Heart right ventricle (tissue), 16 donors: ENCODE data around the gene TTLL1. TPM values are rescaled to one million over a fixed set of nuclear protein-coding genes. Genes with fewer than 3 reads are reported as not detected.
"Not testable (repeated sequence)": the region's sequence is repeated elsewhere in the genome, so short reads cannot be mapped to it uniquely, and the experiment has no call there.

ENCODE experiments used
- ATAC-seq, 8 donors: fragments of 200-7000 bp; cut with Tn5 transposase; one replicate each; pipeline ENCODE4 v1.9.1; 2020; ENCODE audit warnings: mild to moderate bottlenecking in 8 of 8, moderate library complexity in 8 of 8, moderate number of reproducible peaks in 1 of 8
- DNase-seq, 2 donors: peaks; one replicate each; pipeline ENCODE4 v3.0.0-alpha.2; 2020
- H3K27ac ChIP-seq, 10 donors: fragments of 200-600 bp; sonication (generic) in 2 of 10; one replicate each; pipeline versions ENCODE4 v1.5.0 to v1.8.0; 2020 to 2022; ENCODE audit warnings: mild to moderate bottlenecking in 3 of 10
- H3K27me3 ChIP-seq, 7 donors: fragments of 200-600 bp; one replicate each; pipeline ENCODE4 v1.8.0; 2021 to 2022; ENCODE audit warnings: mild to moderate bottlenecking in 2 of 7
- H3K36me3 ChIP-seq, 9 donors: fragments of 200-600 bp; sonication (generic) in 1 of 9; one replicate each; pipeline versions ENCODE4 v1.5.0 to v1.8.0; 2020 to 2022; ENCODE audit warnings: mild to moderate bottlenecking in 2 of 9
- H3K4me1 ChIP-seq, 9 donors: fragments of 200-600 bp; sonication (generic) in 1 of 9; one replicate each; pipeline versions ENCODE4 v1.5.0 to v1.8.0; 2020 to 2022; ENCODE audit warnings: mild to moderate bottlenecking in 4 of 9
- H3K4me3 ChIP-seq, 10 donors: fragments of 200-600 bp; sonication (generic) in 2 of 10; one replicate each; pipeline versions ENCODE4 v1.5.0 to v1.8.0; 2020 to 2022; ENCODE audit warnings: mild to moderate bottlenecking in 7 of 10, moderate library complexity in 2 of 10
- H3K9me3 ChIP-seq, 11 donors: fragments of 200-600 bp in 10 of 11; sonication (generic) in 2 of 11; one replicate each; pipeline versions ENCODE4 v1.5.0 to v1.8.0; 2013 to 2022; ENCODE audit warnings: mild to moderate bottlenecking in 2 of 11, control low read depth in 1 of 11, moderate library complexity in 1 of 11
- CTCF ChIP-seq, 9 donors: fragments of 200-600 bp; sonication (generic) in 2 of 9; IDR thresholded peaks; one replicate each; pipeline versions ENCODE4 v1.5.0 to v1.8.0; 2021 to 2022; ENCODE audit warnings: antibody characterized with exemption in 9 of 9, mild to moderate bottlenecking in 5 of 9, moderate library complexity in 1 of 9
- WGBS, 2 donors: extraction: QIAGEN DNeasy Blood & Tissue Kit; methylation state at CpG; one replicate each; pipeline ENCODE4 v1.1.7; 2013; ENCODE audit warnings: inconsistent platforms in 1 of 2; 5-methylcytosine and 5-hydroxymethylcytosine counted together
- intact Hi-C, 10 donors: fragments of 100-400 bp; cut with DNase I; formaldehyde crosslinking; loops; one replicate each; pipeline versions ENCODE4 v1.11.1 to v1.14.2; 2022
- polyA plus RNA-seq, 2 donors: library from polyadenylated mRNA; stranded (reverse); fragments of 200-250 nt; gene quantifications; one replicate each; pipeline ENCODE4 v1.2.3, GENCODE V29; 2013
- total RNA-seq, 10 donors: library from RNA; stranded (reverse); fragmentation: NEBNext Ultra II Directional in 3 of 10; extraction: Animal tissue kit (Norgen Biotek cat#: 25700) in 3 of 10; gene quantifications; one replicate each; pipeline versions ENCODE4 v1.2.1 to v1.2.4, GENCODE V29; 2021 to 2023
- donor health status: Arrhythmogenic right ventricular cardiomyopathy.
- donor health status: ischemic (EF 13 %, LVEDD 7.1; RV severe dilation, severe dysfunction).
- donor health status: healthy with polysubstance abuse.
- donor health status: DM: no; HTN: yes; CAD: no.
- donor health status: DM: no; HTN: no; CAD: no.
- donor health status: ischemic (EF 25% LVEDD 6.9; RV normal size, moderate dysfunction).
- donor health status: ischemic (EF 25% LVEDD 5.7; RV mildly dilated, moderate dysfunction).
- donor health status: healthy.
- donor health status: DM: yes; HTN: yes; CAD: no.
- donor health status: Ischemic cardiomyopathy.
- donor health status: ischemic (EF 35%, LVEDD 5.7; RV mildly dilated, moderate dysfunction).
- donor health status: nonischemic (EF 11% LVEDD 7.7; RV severe dilation, severe dysfunction).
- donor health status: DM: yes; HTN: yes; CAD: no.
- donor health status: PGD.
- donor health status: ischemic (EF 29% LVEDD 5.4; RV normal size, mild dysfunction).
- donor health status: nonischemic (EF 23%, LVEDD 6.1; RV moderate dilation, normal function).

TTLL1 gene
- total and polyA plus RNA-seq, 12 donors, result 4.5 to 14.5 (median 10.6) TPM

GRCh38 chr22:43109511-43109910 lies 20.3 kb upstream of the TTLL1 start:
- intact Hi-C loops, result no loop called here
- H3K27me3 ChIP-seq, result peaks cover 0 to 52% (median 33%) of the 10 kb centered on the region in 7 donors
- no peak overlapping the region for H3K27ac ChIP-seq
- no peaks in the 10 kb centered on the region for H3K36me3 ChIP-seq
- H3K4me1 ChIP-seq, result peaks cover 9 to 25% (median 16%) of the 10 kb centered on the region in 9 donors
- no peak for TF ChIP-seq CTCF (IDR thresholded peaks at IDR 0.05)
- WGBS, 2 donors, result 58 to 59% methylated on average over 5 of the region's 5 CpGs
- no peak for ATAC-seq
- DNase-seq, result no peak
- no peak overlapping the region for H3K4me3 ChIP-seq
- H3K9me3 ChIP-seq, result no peaks in the 10 kb centered on the region

GRCh38 chr22:43106302-43106701 lies 17.1 kb upstream of the TTLL1 start:
- intact Hi-C loops, result no loop called here
- no peak for DNase-seq
- 90 to 94% methylated on average over 8 of the region's 8 CpGs for WGBS, 2 donors

GRCh38 chr22:43104950-43105349 lies 15.8 kb upstream of the TTLL1 start:
- H3K4me1 ChIP-seq, result peaks cover 0 to 35% (median 13%) of the 10 kb centered on the region in 9 donors
- H3K27me3 ChIP-seq, H3K4me3 ChIP-seq, intact Hi-C loops, H3K36me3 ChIP-seq, H3K9me3 ChIP-seq, ATAC-seq, H3K27ac ChIP-seq, DNase-seq: not testable (repeated sequence)
- 98 to 100% methylated on average over 3 of the region's 3 CpGs for whole genome bisulfite sequencing, 2 donors

More at GRCh38 chr22:43106302-43106701, 17.1 kb upstream of the TTLL1 start:
- Histone ChIP-seq H3K4me3 (no peak overlapping the region), H3K4me1 (peaks cover 8 to 36% (median 23%) of the 10 kb centered on the region in 9 donors), H3K27me3 (peaks cover 0 to 21% (median 11%) of the 10 kb centered on the region in 7 donors), H3K27ac (no peak overlapping the region), H3K36me3 (no peaks in the 10 kb centered on the region), H3K9me3 (no peaks in the 10 kb centered on the region)
- no peak for ATAC-seq
- TF ChIP-seq CTCF (IDR thresholded peaks at IDR 0.05), result no peak

GRCh38 chr22:43104056-43104625 lies 14.9 kb upstream of the TTLL1 start:
- H3K36me3 ChIP-seq, ATAC-seq, H3K9me3 ChIP-seq, H3K27me3 ChIP-seq, H3K4me3 ChIP-seq, intact Hi-C loops, DNase-seq: not testable (repeated sequence)
- H3K4me1 ChIP-seq, result peaks cover 0 to 39% (median 12%) of the 10 kb centered on the region in 9 donors
- WGBS, 2 donors, result 42 to 50% methylated on average over 15 of the region's 15 CpGs
- H3K27ac ChIP-seq, result peak overlapping the region in 2 of 10 donors; percentile 29 to 30

- Histone ChIP-seq H3K4me1 (peaks cover 0 to 46% (median 14%) of the 10 kb centered on the region in 9 donors), H3K9me3 (peaks cover 0 to 10% (median 0%) of the 10 kb centered on the region in 11 donors), H3K27ac (peak overlapping the region; percentile 8 to 76 (median 59)), H3K36me3 (no peaks in the 10 kb centered on the region), H3K4me3 (no peak overlapping the region), H3K27me3 (no peaks in the 10 kb centered on the region)
- WGBS, 2 donors, result 20 to 37% methylated on average over 7 of the region's 7 CpGs
- no peak for TF ChIP-seq CTCF (IDR thresholded peaks at IDR 0.05)
- ATAC-seq (peak; percentile 56 to 86 (median 78)), DNase-seq (peak; percentile 24 to 57)
- intact Hi-C loops, result no loop called here
Observed at GRCh38 chr22:43101306-43101705, 12.1 kb upstream of the TTLL1 start.
